RWPE2 (cell line): ENCODE measurements around the gene FAM53B.

Experiments used
- ATAC-seq: fragments of 200-7000 bp; cut with Tn5 transposase; 3 replicates; pipeline ENCODE4 v1.9.1; 2021; ENCODE audit warnings: low read depth
- DNase-seq: peaks from one replicate; pipeline ENCODE4 v3.0.0-alpha.2; 2020; ENCODE audit warnings: low spot score
- H3K27ac ChIP-seq: fragments of 450-650 bp; 2 replicates; pipeline ENCODE4 v1.5.1; 2017; ENCODE audit warnings: mild to moderate bottlenecking; ENCODE audit not compliant: poor library complexity, severe bottlenecking
- H3K27me3 ChIP-seq: fragments of 250-450 bp; sonication (Bioruptor Pico); 2 replicates; pipeline ENCODE4 v1.5.1; 2021; ENCODE audit warnings: mild to moderate bottlenecking, moderate library complexity; ENCODE audit not compliant: insufficient read depth, poor library complexity, severe bottlenecking
- H3K36me3 ChIP-seq: fragments of 250-450 bp; sonication (Bioruptor Pico); 2 replicates; pipeline ENCODE4 v1.5.1; 2020; ENCODE audit warnings: low read depth, mild to moderate bottlenecking, moderate library complexity
- H3K4me1 ChIP-seq: fragments of 250-450 bp; sonication (Bioruptor Pico); 2 replicates; pipeline ENCODE4 v1.5.1; 2021; ENCODE audit warnings: mild to moderate bottlenecking, moderate library complexity; ENCODE audit not compliant: insufficient read depth, poor library complexity, severe bottlenecking
- H3K4me3 ChIP-seq: fragments of 250-450 bp; sonication (Bioruptor Pico); 2 replicates; pipeline ENCODE4 v1.5.1; 2021; ENCODE audit warnings: mild to moderate bottlenecking, moderate library complexity; ENCODE audit not compliant: severe bottlenecking
- H3K9me3 ChIP-seq: fragments of 250-450 bp; sonication (Bioruptor Pico); 2 replicates; pipeline ENCODE4 v1.5.1; 2021; ENCODE audit warnings: mild to moderate bottlenecking, moderate library complexity; ENCODE audit not compliant: severe bottlenecking
- CTCF ChIP-seq: fragments of 450-650 bp; IDR thresholded peaks from one replicate; pipeline ENCODE4 v1.5.1; 2017; ENCODE audit warnings: mild to moderate bottlenecking, moderate library complexity; ENCODE audit not compliant: poor library complexity, severe bottlenecking

The FAM53B gene

DNA sequence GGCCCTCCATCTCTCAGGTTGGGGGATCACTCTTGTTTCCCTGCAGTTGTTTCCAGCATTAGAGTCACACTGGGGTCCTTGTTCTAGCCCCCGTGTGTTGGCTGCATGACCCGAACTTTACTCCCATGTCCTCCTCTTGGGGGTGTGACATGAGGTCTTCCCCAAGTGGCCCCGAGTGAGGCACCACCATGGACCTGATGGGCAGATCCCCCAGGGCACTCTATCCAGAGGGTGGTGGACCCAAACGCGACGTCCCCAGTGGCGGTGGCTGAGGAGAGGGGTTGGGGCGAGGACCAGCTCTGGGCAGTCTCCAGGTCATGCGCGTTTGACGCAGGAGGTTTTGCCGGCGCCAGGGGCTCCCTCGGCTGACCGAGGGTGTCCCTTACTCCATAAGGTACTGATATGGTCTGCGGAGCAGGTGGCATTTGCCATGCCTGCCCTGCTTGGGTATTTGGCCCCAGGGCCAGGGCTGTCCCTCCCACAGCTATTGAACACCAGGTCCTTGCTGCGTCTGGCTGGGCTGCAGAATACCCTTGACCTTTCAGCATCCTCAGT, 150.7 kb downstream of the FAM53B start:
- Histone ChIP-seq H3K27ac (no peak overlapping the region), H3K4me1 (no peaks in the 10 kb centered on the region), H3K4me3 (no peak overlapping the region), H3K27me3 (no peaks in the 10 kb centered on the region), H3K36me3 (no peaks in the 10 kb centered on the region), H3K9me3 (no peaks in the 10 kb centered on the region)
- TF ChIP-seq CTCF, result no peak
- ATAC-seq (no peak), DNase-seq (no peak)

- no peak for TF ChIP-seq CTCF
- H3K9me3 ChIP-seq, result no peaks in the 10 kb centered on the region
- H3K4me3 ChIP-seq, result no peak overlapping the region
- ATAC-seq (no peak), DNase-seq (no peak)
- no peaks in the 10 kb centered on the region for H3K4me1 ChIP-seq
- H3K27me3 ChIP-seq, result no peaks in the 10 kb centered on the region
- H3K27ac ChIP-seq, result no peak overlapping the region
- H3K36me3 ChIP-seq, result no peaks in the 10 kb centered on the region
Observed at GRCh38 chr10:124592736-124593430, 151.3 kb downstream of the FAM53B start.

GRCh38 chr10:124592101-124592500, 152.1 kb downstream of the FAM53B start:
- ATAC-seq (no peak), DNase-seq (no peak)
- TF ChIP-seq CTCF, result no peak

GRCh38 chr10:124591123-124591495, 153.1 kb downstream of the FAM53B start:
- no peaks in the 10 kb centered on the region for H3K27me3 ChIP-seq
- H3K9me3 ChIP-seq, result no peaks in the 10 kb centered on the region
- no peak for ATAC-seq
- H3K4me1 ChIP-seq, result no peaks in the 10 kb centered on the region
- DNase-seq, result no peak
- no peaks in the 10 kb centered on the region for H3K36me3 ChIP-seq
- H3K27ac ChIP-seq, result no peak overlapping the region
- H3K4me3 ChIP-seq, result no peak overlapping the region
- no peak for TF ChIP-seq CTCF

More at GRCh38 chr10:124592101-124592500, 152.1 kb downstream of the FAM53B start:
- H3K4me1 ChIP-seq, result no peaks in the 10 kb centered on the region
- H3K27me3 ChIP-seq, result no peaks in the 10 kb centered on the region
- H3K4me3 ChIP-seq, result no peak overlapping the region
- no peak overlapping the region for H3K27ac ChIP-seq
- no peaks in the 10 kb centered on the region for H3K36me3 ChIP-seq
- no peaks in the 10 kb centered on the region for H3K9me3 ChIP-seq
